ENCODE measurements around the gene PPP2R3A.

Gene PPP2R3A

DNA sequence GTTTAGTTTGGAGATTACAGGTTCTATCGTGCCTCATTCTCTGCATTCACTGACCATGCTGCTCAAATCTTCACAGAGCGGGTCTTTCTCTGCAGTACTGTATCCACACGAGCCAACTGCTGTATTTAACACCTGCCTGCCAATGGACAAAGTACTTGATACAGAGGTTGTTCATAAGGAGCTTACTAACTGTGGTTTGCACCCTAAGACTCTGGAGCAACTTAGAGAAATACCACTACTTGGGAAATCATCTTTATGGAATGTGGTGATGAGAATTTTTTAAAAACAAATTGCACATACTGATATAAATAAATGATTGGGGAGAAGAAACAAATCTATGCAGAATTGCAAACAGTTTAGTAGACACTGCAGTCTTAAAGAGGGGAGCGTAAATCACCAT lies 90.0 kb downstream of the PPP2R3A start:
- TF ChIP-seq ZFX (IDR thresholded peaks at IDR 0.05): no peak
- TF ChIP-seq, protein P1, sequence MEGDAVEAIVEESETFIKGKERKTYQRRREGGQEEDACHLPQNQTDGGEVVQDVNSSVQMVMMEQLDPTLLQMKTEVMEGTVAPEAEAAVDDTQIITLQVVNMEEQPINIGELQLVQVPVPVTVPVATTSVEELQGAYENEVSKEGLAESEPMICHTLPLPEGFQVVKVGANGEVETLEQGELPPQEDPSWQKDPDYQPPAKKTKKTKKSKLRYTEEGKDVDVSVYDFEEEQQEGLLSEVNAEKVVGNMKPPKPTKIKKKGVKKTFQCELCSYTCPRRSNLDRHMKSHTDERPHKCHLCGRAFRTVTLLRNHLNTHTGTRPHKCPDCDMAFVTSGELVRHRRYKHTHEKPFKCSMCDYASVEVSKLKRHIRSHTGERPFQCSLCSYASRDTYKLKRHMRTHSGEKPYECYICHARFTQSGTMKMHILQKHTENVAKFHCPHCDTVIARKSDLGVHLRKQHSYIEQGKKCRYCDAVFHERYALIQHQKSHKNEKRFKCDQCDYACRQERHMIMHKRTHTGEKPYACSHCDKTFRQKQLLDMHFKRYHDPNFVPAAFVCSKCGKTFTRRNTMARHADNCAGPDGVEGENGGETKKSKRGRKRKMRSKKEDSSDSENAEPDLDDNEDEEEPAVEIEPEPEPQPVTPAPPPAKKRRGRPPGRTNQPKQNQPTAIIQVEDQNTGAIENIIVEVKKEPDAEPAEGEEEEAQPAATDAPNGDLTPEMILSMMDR (conservative IDR thresholded peaks at IDR 0.05): no peak
- no peak overlapping the region for H3K27ac ChIP-seq

DNA sequence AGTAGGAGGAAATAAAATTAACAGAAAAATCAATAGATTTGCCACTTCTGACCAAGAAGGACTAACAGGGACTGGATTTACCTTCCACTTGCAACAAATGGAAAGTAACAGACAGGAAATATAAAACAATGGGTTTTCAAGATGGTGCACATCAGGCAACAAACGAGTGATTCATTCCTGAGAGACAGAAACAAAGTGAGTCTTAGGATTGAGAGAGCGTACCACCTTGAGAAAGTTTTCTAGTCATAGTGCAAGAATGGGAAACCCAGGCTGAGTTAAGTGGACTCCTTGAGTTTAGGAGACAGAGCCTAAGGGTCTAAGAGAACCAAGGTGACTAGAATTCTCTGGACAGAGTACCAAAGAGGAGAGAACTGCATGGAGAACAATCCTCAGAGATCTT lies 101.7 kb downstream of the PPP2R3A start:
- no peak overlapping the region for H3K27ac ChIP-seq
- no peak for TF ChIP-seq ZFX (IDR thresholded peaks at IDR 0.05)
- TF ChIP-seq, protein P1 (conservative IDR thresholded peaks at IDR 0.05): no peak

GRCh38 chr3:136068708-136069107 lies 103.2 kb downstream of the PPP2R3A start:
- H3K27ac ChIP-seq: no peak overlapping the region
- TF ChIP-seq, protein P1 (conservative IDR thresholded peaks at IDR 0.05): no peak
- no peak for TF ChIP-seq ZFX (IDR thresholded peaks at IDR 0.05)

DNA sequence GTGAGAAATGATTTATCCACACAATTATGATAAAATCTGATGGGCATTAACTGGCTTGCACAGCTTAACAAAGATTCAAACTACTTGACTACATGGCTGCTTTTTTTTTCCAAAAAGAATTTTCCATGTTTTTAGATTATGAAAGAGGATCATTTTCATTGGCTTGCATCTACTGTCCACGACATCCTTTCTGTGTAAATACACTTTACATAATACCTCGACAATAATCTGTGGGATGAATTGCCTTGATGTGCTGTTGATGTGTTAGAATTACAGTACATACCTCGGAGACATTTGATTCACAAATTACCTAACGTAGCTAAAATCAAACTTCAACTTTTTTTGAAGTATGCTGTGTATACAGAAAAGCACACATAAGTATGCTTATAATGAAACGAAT lies 104.4 kb downstream of the PPP2R3A start:
- no peak for TF ChIP-seq ZFX (IDR thresholded peaks at IDR 0.05)
- TF ChIP-seq, protein P1 (conservative IDR thresholded peaks at IDR 0.05): no peak
- H3K27ac ChIP-seq: no peak overlapping the region

GRCh38 chr3:136070334-136070733 lies 104.8 kb downstream of the PPP2R3A start:
- no peak for TF ChIP-seq ZFX (IDR thresholded peaks at IDR 0.05)
- TF ChIP-seq, protein P1 (conservative IDR thresholded peaks at IDR 0.05): no peak
- H3K27ac ChIP-seq: no peak overlapping the region

DNA sequence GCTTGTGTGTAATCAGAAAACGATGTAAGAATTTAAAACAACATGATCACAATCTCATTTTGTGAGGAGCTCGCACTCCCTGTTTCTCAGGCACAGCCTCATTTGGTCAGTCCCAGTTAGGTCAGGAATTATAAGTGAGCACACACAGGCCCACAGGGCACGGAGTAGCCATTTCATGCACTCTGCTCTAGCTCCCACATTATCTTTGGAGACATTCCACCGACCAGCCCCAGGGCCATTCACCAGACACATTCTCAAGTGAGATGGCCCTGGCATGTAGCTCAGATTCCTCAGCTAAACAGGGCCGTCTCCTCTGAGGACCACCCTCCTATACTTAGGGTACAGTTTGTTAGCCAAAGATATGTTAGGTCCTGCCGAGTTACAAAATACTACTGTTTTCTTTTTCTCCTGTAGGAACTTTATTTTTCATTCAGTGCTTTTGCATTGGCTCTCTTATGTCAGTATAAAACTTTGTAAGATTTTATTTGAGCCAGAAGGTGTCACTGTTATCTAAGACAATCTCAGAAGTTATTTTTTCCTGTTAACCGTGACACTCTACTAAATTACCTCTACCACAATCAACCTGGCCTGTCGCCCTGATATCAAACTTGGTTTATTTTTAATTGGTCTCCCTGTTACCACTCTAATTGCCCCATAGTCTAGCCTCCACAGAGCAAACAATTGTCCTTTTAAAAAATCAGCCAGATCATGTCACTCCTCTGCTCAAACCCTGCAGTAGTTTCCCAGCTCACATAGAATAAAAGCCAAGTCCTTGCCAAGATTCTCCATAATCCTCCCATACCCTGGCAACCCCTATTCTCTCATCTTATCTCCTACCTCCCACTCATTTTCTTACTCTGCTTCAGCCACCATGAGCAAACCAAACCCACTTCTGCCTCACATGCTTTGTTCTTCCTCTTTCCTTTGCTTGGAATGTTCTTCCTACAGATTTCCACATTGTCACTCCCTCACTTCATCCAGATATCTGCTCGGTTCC lies 105.7 kb downstream of the PPP2R3A start:
- TF ChIP-seq, protein P1 (conservative IDR thresholded peaks at IDR 0.05): peak; percentile 64
- no peak for TF ChIP-seq ZFX (IDR thresholded peaks at IDR 0.05)
- no peak overlapping the region for H3K27ac ChIP-seq

DNA sequence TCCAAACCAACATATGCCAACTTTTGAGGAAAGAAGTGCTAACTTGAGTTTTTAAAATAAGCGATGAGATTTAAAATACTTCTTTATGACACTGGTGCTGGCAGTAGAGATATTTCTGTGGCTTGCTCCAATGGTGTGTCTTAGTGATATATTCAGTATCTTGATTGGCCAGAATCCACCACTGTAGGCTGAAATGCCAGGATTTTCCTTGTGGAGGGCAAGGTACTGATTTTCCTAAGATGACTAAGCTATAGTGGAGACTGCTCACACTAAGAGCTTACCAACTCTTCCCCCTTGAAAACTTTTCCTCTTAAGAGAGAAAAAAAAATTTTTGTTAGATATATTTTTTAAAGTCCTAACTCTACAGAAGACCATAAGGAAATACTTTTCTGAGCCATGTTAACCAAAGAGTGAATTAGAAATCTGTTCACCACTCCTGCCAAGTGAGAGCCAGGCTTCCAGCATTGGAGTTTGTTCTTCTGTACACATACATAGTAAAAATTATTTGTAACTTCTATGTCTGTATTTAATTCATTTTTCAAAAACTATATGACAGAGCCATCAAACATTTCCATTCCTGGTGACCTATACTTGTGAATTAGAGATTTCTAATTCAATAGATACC lies 109.1 kb downstream of the PPP2R3A start:
- TF ChIP-seq, protein P1 (conservative IDR thresholded peaks at IDR 0.05): no peak
- no peak for TF ChIP-seq ZFX (IDR thresholded peaks at IDR 0.05)
- H3K27ac ChIP-seq: no peak overlapping the region

All from C4-2B (cell line).